GM19023 (cell line): ENCODE data around the gene METTL9.
A peak's percentile ranks its signal among the peaks of the same experiment; 100 is the strongest.
"Not testable (repeated sequence)": the region's sequence is repeated elsewhere in the genome, so short reads cannot be mapped to it uniquely, and the experiment has no call there.

Experiments used
- ATAC-seq: cut with Tn5 transposase; IDR thresholded peaks from one replicate; pipeline ENCODE4 v1.9.1; 2021; ENCODE audit warnings: mild to moderate bottlenecking, moderate library complexity; ENCODE audit not compliant: unreplicated experiment

Gene METTL9

DNA sequence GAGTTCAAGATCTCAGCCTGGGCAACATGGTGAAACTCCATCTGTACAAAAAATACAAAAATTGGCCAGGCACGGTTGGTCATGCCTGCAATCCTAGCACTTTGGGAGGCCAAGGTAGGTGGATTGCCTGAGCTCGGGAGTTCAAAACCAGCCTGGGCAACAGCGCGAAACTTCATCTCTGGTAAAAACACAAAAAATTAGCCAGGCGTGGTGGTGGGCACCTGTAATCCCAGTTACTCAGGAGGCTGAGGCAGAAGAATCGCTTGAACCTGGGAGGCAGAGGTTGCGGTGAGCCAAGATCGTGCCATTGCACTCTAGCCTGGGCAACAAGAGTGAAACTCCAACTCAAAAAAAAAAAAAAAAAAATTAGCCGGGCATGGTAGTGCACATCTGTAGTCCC lies 25.9 kb upstream of the METTL9 start:
- ATAC-seq, result not testable (repeated sequence)

DNA sequence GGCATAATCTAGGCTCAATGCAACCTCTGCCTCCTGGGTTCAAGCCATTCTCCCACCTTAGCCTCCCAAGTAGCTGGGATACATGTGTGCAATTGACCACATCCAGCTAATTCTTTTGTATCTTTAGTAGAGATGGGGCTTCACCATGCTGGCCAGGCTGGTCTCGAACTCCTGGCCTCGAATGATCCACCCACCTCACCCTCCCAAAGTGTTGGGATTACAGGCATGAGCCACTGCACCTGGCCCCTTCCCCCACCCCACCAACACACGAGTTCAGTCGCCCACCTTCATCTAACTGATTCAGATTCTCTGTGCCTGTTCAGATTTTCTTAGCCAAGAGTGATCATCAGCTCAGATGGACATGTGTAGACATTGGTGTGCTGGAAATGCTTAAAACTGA lies 25.0 kb upstream of the METTL9 start:
- ATAC-seq, result no peak

DNA sequence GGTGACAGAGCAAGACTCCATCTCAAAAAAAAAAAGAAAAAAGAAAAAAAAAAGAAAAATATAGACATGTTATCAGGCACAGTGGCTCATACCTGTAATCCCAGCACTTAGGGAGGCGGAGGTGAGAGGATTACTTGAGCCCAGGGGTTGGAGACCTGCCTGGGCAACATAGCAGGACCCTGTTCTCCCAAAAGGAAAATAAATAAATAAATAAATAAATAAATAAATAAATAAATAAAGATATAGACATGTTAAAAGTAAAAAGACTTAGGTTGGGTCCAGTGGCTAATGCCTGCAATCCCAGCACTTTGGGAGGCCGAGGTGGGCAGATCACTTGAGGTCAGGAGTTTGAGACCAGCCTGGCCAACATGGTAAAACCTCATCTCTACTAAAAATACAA lies 23.1 kb upstream of the METTL9 start:
- ATAC-seq, result not testable (repeated sequence)

DNA sequence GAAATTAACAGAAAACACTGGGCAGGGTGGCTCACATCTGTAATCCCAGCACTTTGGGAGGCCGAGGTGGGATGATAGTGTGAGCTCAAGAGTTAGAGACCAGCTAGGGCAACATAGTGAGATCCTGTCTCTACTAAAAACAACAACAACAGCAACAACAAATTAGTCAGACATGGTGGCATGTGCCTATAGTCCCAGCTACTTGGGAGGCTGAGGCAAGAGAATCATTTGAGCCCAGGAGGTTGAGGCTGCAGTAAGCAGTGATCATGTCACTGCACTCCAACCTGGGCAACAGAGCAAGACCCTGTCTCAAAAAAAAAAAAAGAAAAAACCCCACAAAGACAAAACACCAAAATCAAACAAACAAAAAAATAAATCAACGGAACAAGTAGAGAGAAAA lies 21.9 kb upstream of the METTL9 start:
- ATAC-seq, result not testable (repeated sequence)

DNA sequence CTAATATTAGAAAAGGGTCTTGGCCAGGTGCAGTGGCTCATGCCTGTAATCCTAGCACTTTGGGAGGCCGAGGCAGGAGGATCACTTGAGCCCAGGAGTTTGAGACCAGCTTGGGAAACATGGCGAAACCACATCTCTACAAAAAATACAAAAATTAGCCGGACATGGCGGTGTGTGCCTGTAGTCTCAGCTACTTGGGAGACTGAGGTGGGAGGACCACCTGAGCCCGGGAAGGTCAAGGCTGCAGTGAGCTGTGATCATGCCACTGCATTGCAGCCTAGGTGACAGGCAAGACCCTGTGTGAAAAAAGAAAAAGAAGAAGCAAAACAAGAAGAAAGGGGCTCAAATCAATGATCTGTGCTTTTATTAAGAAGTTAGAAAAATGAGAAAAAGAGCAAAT lies 21.1 kb upstream of the METTL9 start:
- ATAC-seq, result not testable (repeated sequence)

DNA sequence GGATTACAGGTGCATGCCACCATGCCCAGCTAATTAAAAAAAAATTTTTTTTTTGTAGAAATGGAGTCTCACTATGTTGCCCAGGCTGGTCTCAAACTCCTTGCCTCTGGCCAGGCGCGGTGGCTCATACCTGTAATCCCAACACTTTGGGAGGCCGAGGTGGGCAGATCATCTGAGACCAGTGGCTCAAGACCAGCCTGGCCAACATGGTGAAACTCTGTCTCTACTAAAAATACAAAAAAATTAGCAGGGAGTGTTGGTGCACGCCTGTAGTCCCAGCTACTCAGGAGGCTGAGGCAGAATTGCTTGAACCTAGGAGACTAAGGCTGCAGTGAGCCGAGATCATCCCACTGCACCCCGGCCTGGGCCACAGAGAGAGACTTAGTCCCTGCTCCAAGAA lies 19.2 kb upstream of the METTL9 start:
- not testable (repeated sequence) for ATAC-seq

DNA sequence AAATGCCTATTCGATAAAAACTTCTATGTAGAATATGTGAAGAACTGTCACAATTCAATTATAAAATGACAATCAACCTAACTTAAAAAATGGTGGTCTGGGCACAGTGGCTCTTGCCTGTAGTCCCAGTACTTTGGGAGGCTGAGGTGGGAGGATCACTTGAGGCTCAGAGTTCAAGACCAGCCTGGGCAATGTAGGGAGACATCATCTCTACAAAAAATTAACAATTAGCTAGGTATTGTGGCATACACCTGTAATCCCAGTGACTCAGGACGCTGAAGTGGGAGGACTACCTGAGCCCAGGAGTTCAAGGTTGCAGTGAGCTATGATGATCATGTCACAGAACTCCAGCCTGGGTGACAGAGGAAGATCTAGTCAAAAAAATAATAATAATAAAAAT lies 18.6 kb upstream of the METTL9 start:
- no peak for ATAC-seq

DNA sequence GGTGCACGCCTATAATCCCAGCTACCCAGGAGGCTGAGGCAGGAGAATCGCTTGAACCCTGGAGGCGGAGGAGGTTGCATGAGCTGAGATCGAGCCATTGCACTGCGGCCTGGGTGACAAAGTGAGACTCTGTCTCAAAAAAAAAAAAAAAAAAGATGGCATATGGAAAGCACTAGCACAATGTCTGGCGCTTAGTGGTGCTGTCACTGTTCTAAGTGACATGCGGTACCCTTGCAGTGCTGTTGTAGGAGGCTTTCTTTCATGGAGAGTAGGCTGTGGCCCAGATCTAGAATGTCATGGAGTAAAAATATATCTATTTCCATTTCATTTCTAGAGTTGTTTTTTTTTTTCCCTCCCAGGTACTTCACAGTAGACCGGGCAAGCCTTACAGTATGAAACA lies 14.6 kb upstream of the METTL9 start:
- no peak for ATAC-seq

DNA sequence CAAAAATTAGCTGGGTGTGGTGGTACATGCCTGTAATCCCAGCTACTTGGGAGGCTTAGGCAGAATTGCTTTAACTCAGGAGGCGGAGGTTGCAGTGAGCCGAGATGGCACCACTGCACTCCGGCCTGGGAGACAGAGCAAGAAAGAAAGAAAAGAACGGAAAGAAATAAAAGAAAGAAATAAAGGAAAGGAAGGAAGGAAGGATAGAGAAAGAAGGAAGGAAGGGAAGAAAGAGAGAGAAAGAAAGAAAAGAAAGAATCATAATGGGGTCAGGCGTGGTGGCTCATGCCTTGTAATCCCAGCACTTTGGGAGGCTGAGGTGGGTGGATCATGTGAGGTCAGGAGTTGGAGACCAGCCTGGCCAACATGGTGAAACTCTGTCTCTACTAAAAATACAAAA lies 10.8 kb upstream of the METTL9 start:
- ATAC-seq, result not testable (repeated sequence)

DNA sequence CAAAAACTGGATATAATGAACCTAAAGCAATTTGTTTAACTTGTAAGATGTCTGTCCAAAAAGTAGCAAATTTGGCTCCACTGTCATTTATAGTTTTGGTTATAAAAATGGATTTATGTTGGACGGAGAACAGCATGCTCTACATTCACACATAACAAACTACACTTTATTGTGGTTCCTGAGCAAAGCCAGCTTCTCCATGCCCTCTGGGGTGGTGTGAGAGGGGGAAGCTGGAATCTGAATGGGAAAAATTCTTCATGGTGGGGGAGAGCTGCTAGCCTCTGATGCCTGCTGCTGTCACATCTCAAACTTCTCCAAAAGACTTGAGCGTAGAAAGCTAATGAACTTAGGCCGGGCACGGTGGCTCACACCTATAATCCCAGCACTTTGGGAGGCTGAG lies 9.8 kb upstream of the METTL9 start:
- ATAC-seq, result no peak

DNA sequence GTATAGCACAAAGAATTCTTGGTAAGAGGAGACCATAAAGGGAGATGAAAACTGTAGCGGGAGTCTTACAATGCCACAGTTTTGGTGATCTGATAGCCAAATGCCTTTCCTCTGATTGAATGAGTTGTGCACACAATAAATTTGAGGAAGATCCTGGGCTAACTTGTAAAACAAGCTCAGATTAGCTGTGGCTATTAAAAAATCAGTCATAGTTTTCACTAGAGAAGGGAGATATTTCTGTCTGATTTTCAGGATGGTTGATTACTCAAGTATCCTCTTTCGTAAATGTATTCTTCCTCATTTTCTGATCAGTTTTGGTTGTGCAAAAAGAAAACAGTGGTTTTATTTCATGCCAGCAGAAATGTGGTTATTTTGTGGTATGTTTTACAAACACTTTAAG lies 9.1 kb upstream of the METTL9 start:
- ATAC-seq, result no peak

DNA sequence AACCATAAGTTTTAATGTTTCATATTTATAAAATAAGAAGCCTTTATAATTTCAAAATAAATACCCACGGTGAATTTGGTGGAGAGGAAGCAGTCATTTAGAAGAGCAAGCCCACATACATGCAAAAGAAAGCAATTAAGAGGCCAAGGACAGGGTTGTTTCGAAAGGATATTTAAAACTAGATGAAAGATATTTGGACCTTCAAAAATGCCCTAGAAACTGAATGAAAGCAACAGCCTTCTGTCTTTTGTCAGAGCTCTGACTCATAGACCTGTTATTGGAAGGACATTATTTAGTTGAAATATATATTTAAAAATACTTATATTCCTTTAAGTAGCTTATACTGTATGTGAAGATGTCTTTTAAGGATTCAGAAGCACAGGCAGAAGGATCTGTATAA lies 8.6 kb upstream of the METTL9 start:
- no peak for ATAC-seq

DNA sequence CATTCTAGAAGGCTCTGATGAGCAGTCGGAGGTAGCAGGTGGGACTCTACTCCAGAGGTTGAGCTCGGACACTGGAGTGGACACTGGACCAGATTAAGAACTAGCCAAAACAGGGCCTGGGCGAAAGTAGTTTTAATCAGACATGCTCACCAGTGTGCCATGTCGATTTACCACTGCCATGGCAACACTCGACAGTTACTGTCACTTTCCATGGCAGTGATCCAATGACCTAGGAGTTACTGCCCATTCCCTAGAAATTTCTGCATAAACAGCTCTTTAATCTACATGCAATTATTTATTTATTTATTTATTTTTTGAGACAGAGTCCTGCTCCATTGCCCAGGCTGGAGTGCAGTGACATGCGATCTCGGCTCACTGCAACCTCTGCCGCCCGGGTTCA lies 7.2 kb upstream of the METTL9 start:
- no peak for ATAC-seq

DNA sequence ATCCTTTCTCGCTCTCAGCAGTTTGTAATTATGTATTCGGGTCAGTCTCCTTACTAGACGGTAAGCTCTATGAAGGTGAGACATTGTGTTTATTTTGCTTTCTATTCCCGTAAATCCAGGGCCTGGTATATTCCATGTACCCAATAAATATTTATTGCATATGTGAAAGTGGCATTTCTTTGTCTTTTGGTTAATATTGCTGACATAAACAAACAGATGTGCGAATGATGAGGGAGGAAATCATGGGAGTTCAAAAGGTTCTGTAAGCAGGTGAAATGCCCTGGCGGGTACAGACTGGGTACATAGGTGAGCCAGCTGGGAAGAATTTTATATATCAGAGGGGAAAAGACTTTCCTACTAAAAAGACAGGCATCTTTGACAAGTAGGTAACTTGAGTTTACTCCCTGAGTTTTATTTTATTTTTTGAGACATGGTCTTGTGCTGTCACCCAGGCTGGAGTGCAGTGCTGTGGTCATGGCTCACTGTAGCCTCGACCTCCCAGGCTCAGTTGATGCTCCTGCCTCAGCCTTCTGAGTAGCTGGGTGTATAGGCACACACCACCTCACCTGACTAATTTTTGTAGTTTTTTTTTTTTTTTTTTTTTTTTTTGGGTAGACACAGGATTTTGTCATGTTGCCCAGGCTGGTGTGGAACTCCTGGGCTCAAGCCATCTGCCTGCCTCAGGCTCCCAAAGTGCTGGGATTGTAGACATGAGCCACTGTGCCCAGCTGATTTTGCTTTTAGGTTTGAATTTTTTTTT lies 5.7 kb upstream of the METTL9 start:
- no peak for ATAC-seq

DNA sequence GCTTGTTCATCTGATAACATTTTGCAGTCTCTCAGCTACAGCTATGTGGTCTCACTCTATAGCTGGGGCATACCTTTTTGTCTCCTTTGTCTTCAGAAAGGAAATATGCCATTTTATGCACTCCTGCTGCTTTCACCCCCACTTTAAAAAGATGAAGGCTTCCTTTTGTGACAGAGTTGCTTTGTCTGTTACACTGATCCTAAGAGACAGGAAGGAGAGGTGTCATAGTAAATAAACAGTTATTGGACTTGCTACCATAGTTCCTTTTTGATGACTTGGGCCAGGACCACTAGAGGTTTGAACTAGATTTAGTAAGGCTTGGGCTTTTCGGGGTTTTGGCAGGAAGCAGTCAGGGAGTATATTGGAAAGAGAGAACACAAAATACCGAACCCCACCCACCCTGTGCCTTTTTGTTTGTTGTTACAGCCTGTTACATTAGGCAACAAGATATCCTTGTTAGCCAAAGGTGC lies 1.8 kb upstream of the METTL9 start:
- ATAC-seq, result no peak

DNA sequence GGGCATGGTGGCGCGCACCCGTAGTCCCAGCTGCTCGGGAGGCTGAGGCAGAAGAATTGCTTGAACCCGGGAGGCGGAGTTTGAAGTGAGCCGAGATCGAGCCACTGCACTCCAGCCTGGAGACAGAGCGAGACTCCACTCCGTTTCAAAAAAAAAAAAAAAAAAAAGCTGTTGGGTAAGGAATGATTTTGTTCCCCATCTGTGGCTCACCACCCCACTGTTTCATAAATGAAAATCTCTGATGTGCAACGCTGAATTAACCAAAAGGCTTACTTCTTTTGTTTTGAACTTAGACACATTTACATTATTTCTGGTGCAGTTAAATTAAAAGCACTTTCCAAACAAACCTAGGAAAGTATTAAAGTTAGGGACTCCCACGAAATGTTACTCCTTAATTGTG lies 1.2 kb upstream of the METTL9 start:
- no peak for ATAC-seq

DNA sequence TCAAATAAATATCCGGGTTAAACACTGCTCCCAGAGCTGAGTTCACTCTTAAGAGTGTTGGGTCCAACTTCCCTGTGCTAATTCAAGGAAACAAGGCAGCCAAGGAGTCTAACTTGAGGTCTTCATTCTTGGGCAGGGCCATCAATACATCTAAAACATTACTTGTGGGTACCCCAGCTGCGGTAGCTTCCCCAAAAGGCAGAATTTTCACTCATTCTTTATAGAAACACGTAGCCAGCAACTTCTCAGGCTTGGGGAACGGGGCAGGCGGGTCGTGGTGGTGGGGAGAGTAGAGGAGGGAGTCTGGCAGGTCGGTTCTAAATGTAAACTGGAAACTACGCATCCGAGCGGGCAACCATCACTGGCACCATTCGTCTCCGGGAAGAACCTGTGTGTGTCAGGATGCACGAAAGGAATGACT lies 666 bp upstream of the METTL9 start:
- ATAC-seq, result peak; percentile 4

DNA sequence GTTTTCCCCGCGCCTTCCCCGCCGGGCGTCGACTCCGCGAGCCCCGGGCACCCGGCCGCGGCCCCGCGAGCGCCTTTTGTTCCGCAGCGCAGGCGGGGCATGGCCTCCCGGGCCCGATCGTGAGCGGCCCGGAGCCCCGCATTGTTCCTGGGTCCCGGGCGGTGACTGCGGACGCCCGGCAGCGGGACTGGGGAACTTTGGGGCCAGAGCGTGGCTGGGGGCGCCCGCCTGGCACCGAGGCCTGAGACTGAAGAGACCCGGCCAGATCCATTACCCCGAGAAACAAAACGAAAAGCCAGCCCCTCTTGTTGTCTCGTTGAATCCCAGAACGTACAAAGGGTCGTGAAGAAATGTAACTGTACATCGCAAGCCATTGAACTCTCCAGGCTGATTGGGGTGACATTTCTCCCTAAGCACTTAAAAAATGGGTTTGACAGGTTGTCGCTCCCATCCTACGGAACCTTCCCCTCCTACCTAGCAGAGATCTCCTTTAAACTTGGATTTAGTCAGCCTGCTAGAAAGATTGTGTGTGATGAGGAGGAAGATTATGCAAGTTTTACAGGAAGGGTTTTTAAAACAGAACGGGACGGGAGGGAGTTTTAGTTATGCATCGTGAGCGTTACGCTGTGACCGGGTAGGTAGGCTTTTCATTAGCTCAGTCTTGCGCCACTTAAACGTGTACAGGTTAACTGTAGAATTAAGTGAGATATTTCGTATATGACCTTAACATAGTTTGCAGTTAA lies 825 bp downstream of the METTL9 start:
- peak; percentile 23 for ATAC-seq

DNA sequence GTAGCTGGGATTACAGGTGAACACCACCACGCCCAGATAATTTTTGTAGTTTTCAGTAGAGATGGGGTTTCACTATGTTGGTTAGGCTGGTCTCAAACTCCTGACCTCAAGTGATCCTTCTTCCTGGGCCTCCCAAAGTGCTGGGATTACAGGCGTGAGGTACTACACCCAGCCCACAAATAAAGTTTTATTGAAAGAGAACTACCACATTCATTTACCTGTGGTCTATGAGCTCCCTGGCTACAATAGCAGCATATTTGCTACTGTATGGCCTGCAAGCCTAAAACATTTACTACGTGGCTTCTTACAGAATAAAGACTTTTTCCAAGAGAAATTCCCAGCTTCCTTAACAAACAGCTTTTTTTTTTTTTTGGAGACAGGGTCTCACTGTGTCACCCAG lies 3.4 kb downstream of the METTL9 start:
- no peak for ATAC-seq

DNA sequence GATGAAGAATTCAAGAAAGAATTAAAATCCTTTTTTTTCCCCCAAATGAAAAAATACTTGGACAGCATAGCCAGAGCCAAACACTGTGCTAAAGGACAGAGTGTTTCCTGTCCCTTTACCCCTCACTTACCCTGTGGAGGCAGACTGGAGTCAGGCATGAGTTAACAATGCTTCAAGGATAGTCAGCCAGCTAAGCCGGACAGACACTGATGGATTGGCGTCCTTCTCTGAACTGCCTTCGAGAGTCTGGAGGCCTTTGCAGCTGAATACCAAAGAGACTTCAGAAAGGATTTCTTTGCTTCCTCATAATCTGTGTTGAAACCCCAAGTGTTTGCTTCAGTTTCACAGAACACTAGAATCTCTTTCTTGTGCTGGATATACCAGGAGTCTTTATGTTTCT lies 4.6 kb downstream of the METTL9 start:
- no peak for ATAC-seq

DNA sequence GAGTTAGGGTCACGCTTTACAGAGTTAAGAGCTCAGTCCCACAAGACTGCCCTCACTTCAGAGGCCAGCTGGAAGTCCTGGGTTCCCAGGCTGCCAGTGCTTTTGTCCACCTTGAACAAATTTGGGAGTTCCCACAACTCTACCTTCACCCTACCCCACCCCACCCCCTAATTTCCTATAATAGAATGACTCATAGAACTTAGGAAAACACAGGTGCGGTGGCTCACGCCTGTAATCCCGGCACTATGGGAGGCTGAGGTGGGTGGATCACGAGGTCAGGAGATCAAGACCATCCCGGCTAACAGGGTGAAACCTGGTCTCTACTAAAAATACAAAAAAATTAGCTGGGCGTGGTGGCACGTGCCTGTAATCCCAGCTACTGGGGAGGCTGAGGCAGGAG lies 6.5 kb downstream of the METTL9 start:
- ATAC-seq, result not testable (repeated sequence)

DNA sequence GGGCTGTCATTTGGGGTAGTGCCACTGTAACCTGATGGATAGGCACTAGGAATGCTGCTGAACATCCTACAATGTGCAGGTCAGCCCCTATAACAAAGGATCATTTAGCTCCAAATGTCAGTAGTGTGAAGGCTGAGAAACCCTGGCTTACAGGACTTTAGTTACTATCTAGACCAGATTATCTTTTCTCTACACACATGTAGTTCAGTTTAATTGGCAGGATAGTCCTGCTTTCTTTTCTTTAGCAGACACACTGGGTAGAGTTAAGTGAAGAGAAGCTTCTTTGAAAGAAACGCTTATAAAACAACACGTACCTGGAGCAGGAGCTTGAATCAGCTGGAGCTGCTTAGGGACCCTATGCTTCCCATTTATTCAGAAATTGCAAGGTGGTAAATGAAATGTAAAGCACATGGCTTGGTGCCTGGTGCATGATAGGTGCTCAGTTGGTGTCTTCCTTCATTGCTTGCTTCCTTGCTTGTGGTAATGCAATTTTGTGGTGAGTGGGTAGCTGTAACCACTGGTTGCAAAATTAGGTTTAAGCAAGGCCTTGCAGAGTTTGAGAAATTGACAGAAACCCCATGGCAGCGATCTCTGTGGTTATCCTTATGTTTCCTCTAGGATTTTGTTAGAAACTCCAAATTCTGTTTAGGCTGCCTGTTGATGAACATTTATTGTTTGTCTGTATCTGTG lies 9.4 kb downstream of the METTL9 start:
- no peak for ATAC-seq
